K562 (cell line): ENCODE results near the gene LOXL3. TPM values are rescaled to one million over a fixed set of nuclear protein-coding genes. Genes with fewer than 3 reads are reported as not detected.

Experiments used
- BRD4 ChIP-seq: fragments of 200-600 bp; sonication (generic); IDR thresholded peaks from 2 replicates; pipeline ENCODE4 v1.6.1; 2017; ENCODE audit warnings: inconsistent platforms
- HSF4 ChIP-seq: fragments of 250-450 bp; sonication (Bioruptor Pico); IDR thresholded peaks from 2 replicates; pipeline ENCODE4 v2.1.2; 2022; ENCODE audit warnings: mild to moderate bottlenecking, moderate library complexity, borderline replicate concordance
- KAT7 ChIP-seq: sonication (generic); formaldehyde crosslinking; IDR thresholded peaks from 2 replicates; pipeline ENCODE4 v1.8.0; 2022; ENCODE audit warnings: missing genetic modification reagents, mild to moderate bottlenecking, borderline replicate concordance
- KLF16 ChIP-seq: IDR thresholded peaks from 2 replicates; pipeline ENCODE4 v1.6.1; 2016; ENCODE audit warnings: antibody characterized with exemption
- MTA2 ChIP-seq: fragments of 450-650 bp; IDR thresholded peaks from 2 replicates; pipeline ENCODE4 v1.6.1; 2016; ENCODE audit warnings: low read depth
- PHTF2 ChIP-seq: fragments of 250-450 bp; sonication (Bioruptor Pico); IDR thresholded peaks from 2 replicates; pipeline ENCODE4 v1.5.0; 2021; ENCODE audit warnings: mild to moderate bottlenecking
- SETDB1 ChIP-seq: IDR thresholded peaks from one replicate; pipeline ENCODE4 v1.6.1; 2012; ENCODE audit warnings: low read length, control low read depth, inconsistent platforms
- SMARCC2 ChIP-seq: fragments of 450-650 bp; IDR thresholded peaks from 2 replicates; pipeline ENCODE4 v1.6.1; 2017; ENCODE audit warnings: antibody characterized with exemption, moderate library complexity, mild to moderate bottlenecking, low read depth
- SRSF7 ChIP-seq: fragments of 200-400 bp; formaldehyde crosslinking; optimal IDR thresholded peaks from 2 replicates; pipeline ENCODE3; 2017; ENCODE audit warnings: mild to moderate bottlenecking, low read depth, low read length
- TAF7 ChIP-seq: fragments of 450-650 bp; IDR thresholded peaks from 2 replicates; pipeline ENCODE4 v1.6.1; 2016; ENCODE audit warnings: missing genetic modification characterization, missing compliant biosample characterization
- TEAD4 ChIP-seq, 2 experiments: sonication (generic) in 1 of 2; formaldehyde crosslinking in 1 of 2; IDR thresholded peaks; 2 replicates each; pipeline versions ENCODE4 v1.6.1 to v1.8.0; 2012 to 2022; ENCODE audit warnings: borderline replicate concordance in 1 of 2, inconsistent platforms in 1 of 2, low read length in 1 of 2, mild to moderate bottlenecking in 1 of 2, missing genetic modification reagents in 1 of 2
- ZFX ChIP-seq: sonication (generic); formaldehyde crosslinking; IDR thresholded peaks from 2 replicates; pipeline ENCODE4 v1.8.0; 2022; ENCODE audit warnings: mild to moderate bottlenecking, missing genetic modification reagents, moderate library complexity
- ZNF586 ChIP-seq: fragments of 450-650 bp; formaldehyde crosslinking; conservative IDR thresholded peaks from 2 replicates; pipeline ENCODE4 v1.4.0; 2020; ENCODE audit warnings: mild to moderate bottlenecking, moderate library complexity
- ZNF707 ChIP-seq: fragments of 250-450 bp; sonication (Bioruptor Pico); conservative IDR thresholded peaks from 2 replicates; pipeline ENCODE4 v1.8.0; 2022; ENCODE audit warnings: inconsistent platforms, mild to moderate bottlenecking, moderate library complexity
- ZNF76 ChIP-seq: fragments of 250-450 bp; sonication (Bioruptor Pico); IDR thresholded peaks from 2 replicates; pipeline ENCODE4 v1.4.0; 2020; ENCODE audit warnings: mild to moderate bottlenecking, moderate library complexity, borderline replicate concordance
- polyA plus RNA-seq, 8 experiments: library from polyadenylated mRNA; depleted of rRNA in 4 of 8; stranded (reverse) in 5 of 8; unstranded in 3 of 8; fragments of >200 nt; fragmentation: Nextera tagmentation in 2 of 8; fragmentation: Illumina TruSeq in 1 of 8; extraction: Ambion mirVana in 2 of 8; extraction: Trizol in 1 of 8; gene quantifications; 2 replicates each; pipeline versions ENCODE4 v1.2.1 to v1.2.3, GENCODE V29; 2011 to 2014; ENCODE audit warnings: inconsistent platforms in 1 of 8, missing spikeins in 1 of 8
- total RNA-seq, 7 experiments: library from RNA; depleted of rRNA in 6 of 7; stranded (reverse); fragments of >200 nt in 6 of 7; fragmentation: Illumina TruSeq in 2 of 7; extraction: Trizol in 2 of 7; gene quantifications; 2 replicates each; pipeline versions ENCODE4 v1.2.1 to v1.2.3, GENCODE V29; 2011 to 2021; ENCODE audit warnings: low replicate concordance in 1 of 7
- TF ChIP-seq, protein P1 (sequence below): sonication (generic); formaldehyde crosslinking; IDR thresholded peaks from 2 replicates; pipeline ENCODE4 v1.8.0; 2023; ENCODE audit warnings: mild to moderate bottlenecking, missing genetic modification reagents
- TF ChIP-seq, protein P2 (sequence below): fragments of 450-650 bp; IDR thresholded peaks from 2 replicates; pipeline ENCODE4 v1.6.1; 2017; ENCODE audit warnings: mild to moderate bottlenecking, moderate library complexity
- TF ChIP-seq, protein P3 (sequence below): fragments of 250-450 bp; sonication (Bioruptor Pico); IDR thresholded peaks from 2 replicates; pipeline ENCODE4 v1.4.0; 2020; ENCODE audit warnings: mild to moderate bottlenecking, moderate library complexity

Gene LOXL3
- total and polyA plus RNA-seq, 9 of the 15 experiments (the other 6 are each of a cell fraction or from before 2014, with no cell fraction given): 0.22 to 0.99 (median 0.31) TPM

DNA sequence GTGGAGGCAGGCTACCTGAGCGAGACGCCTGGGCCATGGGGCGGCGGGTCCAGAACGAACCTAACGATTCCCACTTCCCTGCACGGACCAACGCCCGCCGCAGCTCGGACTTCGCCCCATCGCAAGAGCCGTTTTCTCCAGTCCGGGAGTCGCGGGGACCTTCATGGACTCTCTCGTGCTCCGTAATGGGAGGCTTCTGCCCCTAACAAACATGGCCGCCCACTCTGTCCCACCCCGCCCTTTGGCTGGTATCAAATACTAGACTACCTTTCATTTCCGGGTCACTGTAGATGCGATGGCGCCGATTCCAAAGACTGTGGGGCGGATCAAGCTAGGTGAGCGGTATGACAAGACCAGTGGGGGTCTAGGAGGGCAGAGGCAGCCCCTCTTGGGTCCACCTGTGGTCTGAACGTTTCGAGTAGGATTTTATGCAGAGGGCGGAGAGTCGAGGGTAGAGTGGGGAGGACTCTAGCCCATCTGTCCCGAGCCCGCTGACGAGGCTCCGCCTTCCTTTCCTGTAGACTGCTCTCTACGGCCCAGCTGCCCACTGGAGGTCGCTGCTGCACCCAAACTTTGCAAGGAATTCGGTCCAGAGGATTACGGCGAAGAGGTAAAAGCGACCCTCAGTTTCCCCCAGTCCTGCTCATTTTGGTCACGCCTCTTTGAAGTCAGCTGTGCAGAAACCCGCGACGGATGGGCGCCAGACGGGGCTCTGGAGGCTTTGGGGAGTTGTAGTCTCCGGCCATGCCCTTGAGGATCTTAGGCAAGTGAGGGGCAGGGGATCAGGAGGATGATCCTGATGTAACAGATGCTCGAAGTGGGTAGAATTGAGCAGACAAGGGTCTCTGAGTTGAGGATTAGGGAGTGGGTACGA lies 70.7 kb downstream of the LOXL3 start, which contains the start of the genes CCDC142 and TTC31 (continued):
- TF ChIP-seq, protein P1, sequence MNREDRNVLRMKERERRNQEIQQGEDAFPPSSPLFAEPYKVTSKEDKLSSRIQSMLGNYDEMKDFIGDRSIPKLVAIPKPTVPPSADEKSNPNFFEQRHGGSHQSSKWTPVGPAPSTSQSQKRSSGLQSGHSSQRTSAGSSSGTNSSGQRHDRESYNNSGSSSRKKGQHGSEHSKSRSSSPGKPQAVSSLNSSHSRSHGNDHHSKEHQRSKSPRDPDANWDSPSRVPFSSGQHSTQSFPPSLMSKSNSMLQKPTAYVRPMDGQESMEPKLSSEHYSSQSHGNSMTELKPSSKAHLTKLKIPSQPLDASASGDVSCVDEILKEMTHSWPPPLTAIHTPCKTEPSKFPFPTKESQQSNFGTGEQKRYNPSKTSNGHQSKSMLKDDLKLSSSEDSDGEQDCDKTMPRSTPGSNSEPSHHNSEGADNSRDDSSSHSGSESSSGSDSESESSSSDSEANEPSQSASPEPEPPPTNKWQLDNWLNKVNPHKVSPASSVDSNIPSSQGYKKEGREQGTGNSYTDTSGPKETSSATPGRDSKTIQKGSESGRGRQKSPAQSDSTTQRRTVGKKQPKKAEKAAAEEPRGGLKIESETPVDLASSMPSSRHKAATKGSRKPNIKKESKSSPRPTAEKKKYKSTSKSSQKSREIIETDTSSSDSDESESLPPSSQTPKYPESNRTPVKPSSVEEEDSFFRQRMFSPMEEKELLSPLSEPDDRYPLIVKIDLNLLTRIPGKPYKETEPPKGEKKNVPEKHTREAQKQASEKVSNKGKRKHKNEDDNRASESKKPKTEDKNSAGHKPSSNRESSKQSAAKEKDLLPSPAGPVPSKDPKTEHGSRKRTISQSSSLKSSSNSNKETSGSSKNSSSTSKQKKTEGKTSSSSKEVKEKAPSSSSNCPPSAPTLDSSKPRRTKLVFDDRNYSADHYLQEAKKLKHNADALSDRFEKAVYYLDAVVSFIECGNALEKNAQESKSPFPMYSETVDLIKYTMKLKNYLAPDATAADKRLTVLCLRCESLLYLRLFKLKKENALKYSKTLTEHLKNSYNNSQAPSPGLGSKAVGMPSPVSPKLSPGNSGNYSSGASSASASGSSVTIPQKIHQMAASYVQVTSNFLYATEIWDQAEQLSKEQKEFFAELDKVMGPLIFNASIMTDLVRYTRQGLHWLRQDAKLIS: no peak; the same call in none of the 2 replicates
- TF ChIP-seq KAT7 (CRISPR knock-in tag): peak; percentile 41
- TF ChIP-seq, protein P2, sequence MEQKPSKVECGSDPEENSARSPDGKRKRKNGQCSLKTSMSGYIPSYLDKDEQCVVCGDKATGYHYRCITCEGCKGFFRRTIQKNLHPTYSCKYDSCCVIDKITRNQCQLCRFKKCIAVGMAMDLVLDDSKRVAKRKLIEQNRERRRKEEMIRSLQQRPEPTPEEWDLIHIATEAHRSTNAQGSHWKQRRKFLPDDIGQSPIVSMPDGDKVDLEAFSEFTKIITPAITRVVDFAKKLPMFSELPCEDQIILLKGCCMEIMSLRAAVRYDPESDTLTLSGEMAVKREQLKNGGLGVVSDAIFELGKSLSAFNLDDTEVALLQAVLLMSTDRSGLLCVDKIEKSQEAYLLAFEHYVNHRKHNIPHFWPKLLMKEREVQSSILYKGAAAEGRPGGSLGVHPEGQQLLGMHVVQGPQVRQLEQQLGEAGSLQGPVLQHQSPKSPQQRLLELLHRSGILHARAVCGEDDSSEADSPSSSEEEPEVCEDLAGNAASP: no peak
- no peak for TF ChIP-seq SETDB1
- TF ChIP-seq ZNF586: no peak
- no peak; the same call in 1 of the 2 replicates for TF ChIP-seq TEAD4 (IDR thresholded peaks at IDR 0.05; ENCODE audit: low read length)
- TF ChIP-seq TEAD4 (CRISPR knock-in tag; IDR thresholded peaks at IDR 0.05; ENCODE audit: borderline replicate concordance): no peak
- TF ChIP-seq HSF4 (CRISPR knock-in tag): no peak
- TF ChIP-seq BRD4: no peak
- no peak for TF ChIP-seq ZNF76 (CRISPR knock-in tag)
- TF ChIP-seq, protein P3, sequence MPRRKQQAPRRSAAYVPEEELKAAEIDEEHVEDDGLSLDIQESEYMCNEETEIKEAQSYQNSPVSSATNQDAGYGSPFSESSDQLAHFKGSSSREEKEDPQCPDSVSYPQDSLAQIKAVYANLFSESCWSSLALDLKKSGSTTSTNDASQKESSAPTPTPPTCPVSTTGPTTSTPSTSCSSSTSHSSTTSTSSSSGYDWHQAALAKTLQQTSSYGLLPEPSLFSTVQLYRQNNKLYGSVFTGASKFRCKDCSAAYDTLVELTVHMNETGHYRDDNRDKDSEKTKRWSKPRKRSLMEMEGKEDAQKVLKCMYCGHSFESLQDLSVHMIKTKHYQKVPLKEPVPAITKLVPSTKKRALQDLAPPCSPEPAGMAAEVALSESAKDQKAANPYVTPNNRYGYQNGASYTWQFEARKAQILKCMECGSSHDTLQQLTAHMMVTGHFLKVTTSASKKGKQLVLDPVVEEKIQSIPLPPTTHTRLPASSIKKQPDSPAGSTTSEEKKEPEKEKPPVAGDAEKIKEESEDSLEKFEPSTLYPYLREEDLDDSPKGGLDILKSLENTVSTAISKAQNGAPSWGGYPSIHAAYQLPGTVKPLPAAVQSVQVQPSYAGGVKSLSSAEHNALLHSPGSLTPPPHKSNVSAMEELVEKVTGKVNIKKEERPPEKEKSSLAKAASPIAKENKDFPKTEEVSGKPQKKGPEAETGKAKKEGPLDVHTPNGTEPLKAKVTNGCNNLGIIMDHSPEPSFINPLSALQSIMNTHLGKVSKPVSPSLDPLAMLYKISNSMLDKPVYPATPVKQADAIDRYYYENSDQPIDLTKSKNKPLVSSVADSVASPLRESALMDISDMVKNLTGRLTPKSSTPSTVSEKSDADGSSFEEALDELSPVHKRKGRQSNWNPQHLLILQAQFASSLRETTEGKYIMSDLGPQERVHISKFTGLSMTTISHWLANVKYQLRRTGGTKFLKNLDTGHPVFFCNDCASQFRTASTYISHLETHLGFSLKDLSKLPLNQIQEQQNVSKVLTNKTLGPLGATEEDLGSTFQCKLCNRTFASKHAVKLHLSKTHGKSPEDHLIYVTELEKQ (CRISPR knock-in tag): no peak
- peak; percentile 82 for TF ChIP-seq TAF7 (tag)
- no peak for TF ChIP-seq ZNF707
- TF ChIP-seq PHTF2: no peak
- TF ChIP-seq SRSF7: no peak
- TF ChIP-seq KLF16: peak; percentile 64; the same call in 1 of the 2 replicates
- no peak for TF ChIP-seq SMARCC2
- TF ChIP-seq ZFX (CRISPR knock-in tag): peak; percentile 82
- peak; percentile 76 for TF ChIP-seq MTA2
